GM10266 (cell line): ENCODE data around the gene EHD4.

Source experiments
- DNase-seq: peaks from one replicate; pipeline ENCODE4 v3.0.0; 2012; ENCODE audit errors: extremely low spot score
- CTCF ChIP-seq: IDR thresholded peaks from 2 replicates; pipeline ENCODE4 v1.5.1; 2012; ENCODE audit warnings: mild to moderate bottlenecking, low read depth; ENCODE audit not compliant: control insufficient read depth, insufficient read depth; ENCODE audit errors: missing control alignments

Gene EHD4

GRCh38 chr15:42002333-42002732 is 30.0 kb upstream of the EHD4 start:
- no peak for TF ChIP-seq CTCF
- DNase-seq = no peak

GRCh38 chr15:42001236-42001635 is 28.9 kb upstream of the EHD4 start:
- DNase-seq = no peak
- TF ChIP-seq CTCF = no peak

- no peak for TF ChIP-seq CTCF
These were observed 27.2 kb upstream of the EHD4 start for GRCh38 chr15:41999290-42000285.

GRCh38 chr15:41997845-41998244 is 25.5 kb upstream of the EHD4 start:
- TF ChIP-seq CTCF = no peak
- no peak for DNase-seq

More at GRCh38 chr15:41999290-42000285, 27.2 kb upstream of the EHD4 start:
- DNase-seq = no peak

GRCh38 chr15:41996921-41997592 is 24.7 kb upstream of the EHD4 start:
- TF ChIP-seq CTCF = no peak
- no peak for DNase-seq

GRCh38 chr15:41996376-41996775 is 24.0 kb upstream of the EHD4 start:
- DNase-seq = no peak
- TF ChIP-seq CTCF = no peak

- TF ChIP-seq CTCF = no peak
- DNase-seq = no peak
These were observed 23.1 kb upstream of the EHD4 start for GRCh38 chr15:41995476-41995855.
